GM23338 (cell line): ENCODE measurements around the gene ZNF275. TPM values are rescaled to one million over a fixed set of nuclear protein-coding genes. Genes with fewer than 3 reads are reported as not detected.

Experiments used
- ATAC-seq: fragments of 200-7000 bp; cut with Tn5 transposase; 3 replicates; pipeline ENCODE4 v1.9.1; 2020
- DNase-seq: peaks from one replicate; pipeline ENCODE4 v3.0.0-alpha.2; 2015; ENCODE audit warnings: low spot score
- H2AFZ ChIP-seq: fragments of 200-600 bp; sonication (generic); 2 replicates; pipeline ENCODE4 v1.8.0; 2016; ENCODE audit warnings: antibody characterized with exemption, mild to moderate bottlenecking, moderate library complexity
- H3F3A ChIP-seq: fragments of 200-600 bp; sonication (generic); replicated peaks from 2 replicates; pipeline ENCODE4 v1.8.0; 2017; ENCODE audit warnings: antibody characterized with exemption, mixed run types, low read depth
- H3K27ac ChIP-seq: fragments of 200-600 bp; sonication (generic); 2 replicates; pipeline ENCODE4 v1.6.1; 2016; ENCODE audit warnings: low read depth
- H3K27me3 ChIP-seq: fragments of 200-600 bp; sonication (generic); 2 replicates; pipeline ENCODE4 v1.8.0; 2016; ENCODE audit warnings: mild to moderate bottlenecking, mixed run types, moderate library complexity; ENCODE audit not compliant: insufficient read depth
- H3K36me3 ChIP-seq: fragments of 200-600 bp; sonication (generic); 2 replicates; pipeline ENCODE4 v1.8.0; 2016; ENCODE audit warnings: mild to moderate bottlenecking; ENCODE audit not compliant: insufficient read depth
- H3K4me1 ChIP-seq: fragments of 200-600 bp; sonication (generic); 2 replicates; pipeline ENCODE4 v1.8.0; 2016; ENCODE audit warnings: mild to moderate bottlenecking, moderate library complexity; ENCODE audit not compliant: insufficient read depth
- H3K4me2 ChIP-seq: fragments of 200-600 bp; sonication (generic); 2 replicates; pipeline ENCODE4 v1.7.1; 2017; ENCODE audit warnings: mixed run types
- H3K4me3 ChIP-seq: fragments of 200-600 bp; sonication (generic); 2 replicates; pipeline ENCODE4 v1.6.1; 2016; ENCODE audit warnings: mixed run types
- H3K79me2 ChIP-seq: fragments of 200-600 bp; sonication (generic); replicated peaks from 2 replicates; pipeline ENCODE4 v1.8.0; 2017; ENCODE audit warnings: mild to moderate bottlenecking; ENCODE audit not compliant: insufficient read depth
- H3K9me2 ChIP-seq: fragments of 200-600 bp; sonication (generic); 2 replicates; pipeline ENCODE4 v1.8.0; 2017; ENCODE audit not compliant: insufficient read depth
- H4K20me1 ChIP-seq: fragments of 200-600 bp; sonication (generic); replicated peaks from 2 replicates; pipeline ENCODE4 v1.8.0; 2017; ENCODE audit warnings: mild to moderate bottlenecking; ENCODE audit not compliant: insufficient read depth
- H3K27ac Mint-ChIP-seq: 2 replicates; pipeline ENCODE4 v1.8.0; 2020; ENCODE audit warnings: inconsistent platforms, mild to moderate bottlenecking, moderate library complexity, mixed read lengths
- H3K27me3 Mint-ChIP-seq: 3 replicates; pipeline ENCODE4 v1.8.0; 2022; ENCODE audit warnings: low read depth, mild to moderate bottlenecking, moderate library complexity, mixed read lengths, inconsistent platforms; ENCODE audit not compliant: insufficient read depth, poor library complexity
- H3K36me3 Mint-ChIP-seq: 3 replicates; pipeline ENCODE4 v1.8.0; 2021; ENCODE audit warnings: low read depth, mild to moderate bottlenecking, inconsistent platforms, moderate library complexity, mixed read lengths
- H3K4me1 Mint-ChIP-seq: 3 replicates; pipeline ENCODE4 v1.8.0; 2020; ENCODE audit warnings: mild to moderate bottlenecking, inconsistent platforms, mixed read lengths
- H3K4me3 Mint-ChIP-seq: 3 replicates; pipeline ENCODE4 v1.8.0; 2021; ENCODE audit warnings: moderate library complexity, mild to moderate bottlenecking, inconsistent platforms, mixed read lengths
- H3K9me3 Mint-ChIP-seq: 3 replicates; pipeline ENCODE4 v1.8.0; 2020; ENCODE audit warnings: moderate library complexity, mild to moderate bottlenecking, inconsistent platforms, mixed read lengths
- CREB1 ChIP-seq: fragments of 250-450 bp; sonication (Bioruptor Pico); IDR thresholded peaks from 2 replicates; pipeline ENCODE4 v1.5.0; 2020; ENCODE audit warnings: low read depth, mild to moderate bottlenecking, moderate library complexity
- CTCF ChIP-seq, 2 experiments: fragments of 200-600 bp in 1 of 2; sonication (generic) in 1 of 2; conservative IDR thresholded peaks; 2 replicates each; pipeline versions ENCODE4 v1.5.1 to v1.6.1; 2016 to 2017; ENCODE audit warnings: antibody characterized with exemption in 2 of 2, low read depth in 2 of 2, mild to moderate bottlenecking in 2 of 2, moderate library complexity in 1 of 2
- ETS1 ChIP-seq: IDR thresholded peaks from 2 replicates; pipeline ENCODE4 v1.6.1; 2016; ENCODE audit warnings: antibody characterized with exemption
- EZH2 ChIP-seq: fragments of 200-600 bp; sonication (generic); IDR thresholded peaks from one replicate; pipeline ENCODE4 v1.8.0; 2017; ENCODE audit warnings: antibody characterized with exemption, mild to moderate bottlenecking, low read depth; ENCODE audit not compliant: unreplicated experiment
- EZH2phosphoT487 ChIP-seq: fragments of 200-600 bp; sonication (generic); IDR thresholded peaks from one replicate; pipeline ENCODE4 v1.8.1; 2018; ENCODE audit warnings: antibody characterized with exemption; ENCODE audit not compliant: unreplicated experiment
- JUNB ChIP-seq: IDR thresholded peaks from one replicate; pipeline ENCODE4 v1.6.1; 2016; ENCODE audit warnings: antibody characterized with exemption; ENCODE audit not compliant: unreplicated experiment
- NANOG ChIP-seq: IDR thresholded peaks from 2 replicates; pipeline ENCODE4 v1.6.1; 2016; ENCODE audit warnings: antibody characterized with exemption, borderline replicate concordance
- POLR2AphosphoS5 ChIP-seq: IDR thresholded peaks from 2 replicates; pipeline ENCODE4 v1.6.1; 2016; ENCODE audit warnings: antibody characterized with exemption, low read depth
- REST ChIP-seq: IDR thresholded peaks from one replicate; pipeline ENCODE4 v1.6.1; 2018; ENCODE audit warnings: antibody characterized with exemption; ENCODE audit not compliant: unreplicated experiment
- STAT1 ChIP-seq: IDR thresholded peaks from one replicate; pipeline ENCODE4 v1.6.1; 2016; ENCODE audit warnings: antibody characterized with exemption; ENCODE audit not compliant: unreplicated experiment
- ZNF114 ChIP-seq: fragments of 250-450 bp; sonication (Bioruptor Pico); IDR thresholded peaks from 2 replicates; pipeline ENCODE4 v1.5.0; 2020; ENCODE audit warnings: mild to moderate bottlenecking, moderate library complexity
- ZNF331 ChIP-seq: fragments of 250-450 bp; sonication (Bioruptor Pico); IDR thresholded peaks from 2 replicates; pipeline ENCODE4 v1.5.0; 2020; ENCODE audit warnings: low read depth, mild to moderate bottlenecking, moderate library complexity
- ZNF462 ChIP-seq: fragments of 250-450 bp; sonication (Bioruptor Pico); IDR thresholded peaks from 2 replicates; pipeline ENCODE4 v1.5.0; 2020; ENCODE audit warnings: mild to moderate bottlenecking, moderate library complexity
- polyA plus RNA-seq: library from polyadenylated mRNA; unstranded; fragments of >200 nt; fragmentation: Nextera tagmentation; extraction: Ambion mirVana; gene quantifications from 2 replicates; pipeline ENCODE4 v1.2.1, GENCODE V29; 2016
- total RNA-seq: library from RNA; depleted of rRNA; stranded (reverse); fragments of >200 nt; shearing (Covaris generic); gene quantifications from 2 replicates; pipeline ENCODE4 v1.2.3, GENCODE V29; 2014

The ZNF275 gene
- total and polyA plus RNA-seq, 2 experiments from 2014 or later: 3.2 to 12.3 TPM

GRCh38 chrX:153321381-153322124 is 12.4 kb upstream of the ZNF275 start, which contains the start of gene PNMA6F:
Gene PNMA6F, minus strand, starts transcription at chrX:153321767. Its CDS starts 1,093 bp downstream, at chrX:153320674.
- H3K36me3 ChIP-seq: no peaks in the 10 kb centered on the region
- no peaks in the 10 kb centered on the region for H3K9me2 ChIP-seq
- H3K27me3 ChIP-seq: peaks cover 18% of the 10 kb centered on the region
- ATAC-seq: peak; percentile 31
- Mint-ChIP-seq H3K27me3 (peaks cover 11% of the 10 kb centered on the region), H3K27ac (no peak within 1 kb of the TSS), H3K9me3 (no peaks in the 10 kb centered on the region), H3K36me3 (no peaks in the 10 kb centered on the region), H3K4me3 (peak within 1 kb of the TSS; percentile 67), H3K4me1 (peaks cover 7% of the 10 kb centered on the region; the same call in 2 of the 3 replicates)
- H4K20me1 ChIP-seq: no peaks in the 10 kb centered on the region
- H3K79me2 ChIP-seq: no peaks in the 10 kb centered on the region
- H3F3A ChIP-seq: no peaks in the 10 kb centered on the region
- TF ChIP-seq ETS1 (no peak), REST (no peak), NANOG (no peak), CREB1 (CRISPR knock-in tag) (no peak), JUNB (no peak), ZNF462 (CRISPR knock-in tag) (no peak), ZNF114 (no peak), EZH2phosphoT487 (no peak), STAT1 (no peak), POLR2AphosphoS5 (no peak), ZNF331 (CRISPR knock-in tag) (no peak), CTCF (conservative IDR thresholded peaks at IDR 0.05; ENCODE audit: low read depth in 2 of 2) (no peak), EZH2 (no peak)
- peak within 1 kb of the TSS; percentile 78 for H3K4me2 ChIP-seq
- peak within 1 kb of the TSS; percentile 59 for H2AFZ ChIP-seq
- peak; percentile 36 for DNase-seq
- H3K4me3 ChIP-seq: peak within 1 kb of the TSS; percentile 57
- no peaks in the 10 kb centered on the region for H3K4me1 ChIP-seq
- H3K27ac ChIP-seq: no peak within 1 kb of the TSS
